NOMO-1 (cell line): ENCODE data around the gene ACSM2B.
"Not testable (repeated sequence)": the region's sequence is repeated elsewhere in the genome, so short reads cannot be mapped to it uniquely, and the experiment has no call there.

Experiments
- DNase-seq, 2 experiments: peaks; one replicate each; lab custom pipeline; 2025; ENCODE audit not compliant: unreplicated experiment in 2 of 2; lab: John Stamatoyannopoulos, UW

Gene ACSM2B

DNA sequence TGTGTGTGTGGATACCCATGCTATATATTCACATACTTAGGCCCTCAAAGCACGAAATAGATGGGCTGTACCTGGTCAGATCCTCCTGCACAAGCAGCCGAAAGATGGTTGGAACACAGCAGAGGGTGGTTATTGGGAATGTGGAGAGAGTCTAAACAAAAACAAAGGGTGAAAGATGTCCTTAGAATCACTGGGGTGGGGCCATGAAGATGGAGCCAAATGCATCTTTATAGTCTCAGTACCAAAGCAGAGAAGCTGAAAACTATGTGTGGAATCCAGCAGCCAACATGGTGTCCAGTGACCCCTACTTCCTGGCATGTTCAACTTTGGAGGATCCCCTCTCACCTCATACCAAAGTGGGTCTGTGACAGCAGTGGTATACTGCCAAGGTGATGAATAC, 19.5 kb upstream of the ACSM2B start:
- DNase-seq: not testable (repeated sequence)

GRCh38 chr16:20595068-20595467, 18.9 kb upstream of the ACSM2B start:
- DNase-seq: not testable (repeated sequence)

DNA sequence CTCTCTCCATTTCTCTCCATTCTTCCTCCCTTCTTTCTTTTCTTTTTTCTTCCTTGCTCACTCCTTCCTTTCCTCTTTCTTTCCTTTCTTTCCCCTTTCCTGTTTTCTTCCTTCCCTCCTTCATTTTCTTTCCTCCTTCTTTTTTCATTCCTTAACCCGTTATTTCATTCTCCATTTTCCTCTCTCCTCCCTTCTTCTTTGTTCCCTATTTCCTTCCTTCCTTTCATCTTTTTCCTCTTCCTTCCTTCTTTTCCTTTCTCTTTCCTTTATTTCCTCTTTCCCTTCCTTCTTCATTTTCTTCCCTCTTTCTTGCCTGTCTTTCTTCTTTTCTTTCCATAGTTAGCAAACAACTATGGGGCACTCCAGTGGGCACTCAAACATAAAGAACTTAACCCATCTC, 16.6 kb upstream of the ACSM2B start:
- not testable (repeated sequence) for DNase-seq

GRCh38 chr16:20589486-20589885, 13.3 kb upstream of the ACSM2B start:
- DNase-seq: not testable (repeated sequence)

- DNase-seq: not testable (repeated sequence)
Observed at GRCh38 chr16:20587645-20588074, 11.5 kb upstream of the ACSM2B start.

DNA sequence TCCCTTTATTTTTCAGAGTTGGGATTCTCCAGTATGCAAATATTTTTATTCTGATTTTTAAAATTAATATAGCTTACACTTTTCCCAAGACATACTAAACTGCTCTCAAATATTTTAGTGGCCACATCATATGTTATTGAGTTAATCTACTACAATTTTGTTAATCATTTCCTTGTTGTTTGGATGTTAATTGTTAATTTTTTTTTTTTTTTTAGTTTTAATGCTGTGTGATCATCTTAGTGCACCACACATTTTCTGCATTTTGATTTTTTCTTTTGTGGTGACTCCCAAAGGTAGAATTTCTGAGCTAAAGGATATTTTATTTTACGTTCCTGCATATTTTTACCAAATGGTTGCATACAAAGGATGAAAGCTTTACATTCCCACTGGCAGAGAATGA, 10.5 kb upstream of the ACSM2B start:
- not testable (repeated sequence) for DNase-seq

DNA sequence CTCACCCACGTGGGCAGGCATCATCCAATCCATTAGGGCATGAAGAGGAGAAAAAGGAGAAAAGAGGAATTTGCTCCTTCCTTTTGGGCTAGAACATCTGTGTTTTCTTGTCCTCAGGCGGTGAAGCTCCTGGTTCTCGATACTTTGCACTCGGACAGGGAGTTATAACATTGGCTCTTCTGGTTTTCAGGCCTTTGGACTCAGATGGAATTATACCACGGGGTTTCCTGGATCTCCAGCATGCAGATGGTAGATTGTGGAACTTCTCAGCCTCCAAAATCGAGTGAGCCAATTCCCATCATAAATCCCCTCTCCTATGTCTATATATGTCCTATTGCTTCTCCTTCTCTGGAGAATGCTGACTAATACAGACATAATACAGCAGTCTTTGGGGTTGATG, 9.9 kb upstream of the ACSM2B start:
- not testable (repeated sequence) for DNase-seq

- not testable (repeated sequence) for DNase-seq
Observed at GRCh38 chr16:20580487-20581259, 4.5 kb upstream of the ACSM2B start.

DNA sequence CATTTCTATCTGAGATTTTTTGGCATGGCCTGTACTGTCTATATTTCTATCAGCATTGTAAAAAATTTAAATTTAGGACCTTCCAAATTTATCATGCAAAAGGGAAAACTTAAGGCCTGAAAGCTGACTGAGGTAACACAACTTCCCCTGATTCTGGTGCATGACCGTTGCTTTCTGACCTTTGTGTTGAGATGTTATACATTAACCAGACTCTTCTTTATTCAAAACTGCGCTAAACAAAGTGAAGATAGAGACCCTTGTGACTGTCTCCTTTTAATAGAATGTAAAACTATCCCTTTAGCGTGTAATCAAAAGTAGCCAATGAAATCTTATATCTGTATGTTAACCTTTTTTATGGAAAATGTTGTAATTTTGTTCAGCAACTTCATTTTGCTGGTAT, 1.9 kb upstream of the ACSM2B start:
- DNase-seq: not testable (repeated sequence)

DNA sequence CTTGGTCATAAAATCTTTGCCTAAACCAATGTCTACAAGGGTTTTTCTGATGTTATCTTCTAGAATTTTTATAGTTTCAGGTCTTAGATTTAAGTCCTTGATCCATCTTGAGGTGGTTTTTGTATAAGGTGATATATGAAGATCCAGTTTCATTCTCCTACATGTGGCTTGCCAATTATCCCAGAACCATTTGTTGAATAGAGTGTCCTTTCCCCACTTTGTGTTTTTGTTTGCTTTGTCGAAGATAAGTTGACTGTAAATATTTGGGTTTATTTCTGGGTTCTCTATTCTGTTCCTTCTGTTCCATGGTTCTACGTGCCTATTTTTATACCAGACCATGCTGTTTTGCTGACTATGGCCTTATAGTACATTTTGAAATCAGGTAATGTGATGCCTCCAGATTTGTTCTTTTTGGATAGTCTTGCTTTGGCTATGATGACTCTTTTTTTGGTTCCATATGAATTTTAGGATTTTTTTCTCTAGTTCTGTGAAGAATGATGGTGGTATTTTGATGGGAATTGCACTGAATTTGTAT, 7.0 kb downstream of the ACSM2B start:
- not testable (repeated sequence) for DNase-seq

GRCh38 chr16:20568404-20568803, 7.8 kb downstream of the ACSM2B start:
- DNase-seq: no peak

- no peak for DNase-seq
Observed at GRCh38 chr16:20566864-20567263, 9.3 kb downstream of the ACSM2B start.

DNA sequence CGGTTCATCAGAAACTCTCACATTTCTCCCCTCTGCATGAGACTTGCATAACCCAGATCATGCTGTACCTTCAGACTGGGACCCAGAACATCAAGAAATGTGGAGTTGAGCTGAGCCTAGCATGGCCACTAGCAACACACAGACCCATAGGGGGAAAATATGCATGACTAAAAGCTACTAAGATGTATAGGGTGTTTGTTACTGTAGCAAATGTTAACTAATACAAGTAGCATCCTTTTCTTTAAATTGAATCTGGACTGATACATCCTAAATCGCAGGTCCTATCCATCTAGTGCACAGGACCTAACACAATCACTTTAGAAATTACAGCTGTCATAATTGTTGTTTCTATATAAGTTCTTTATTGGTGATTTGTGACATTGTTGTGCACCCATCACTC, 10.8 kb downstream of the ACSM2B start:
- DNase-seq: not testable (repeated sequence)

DNA sequence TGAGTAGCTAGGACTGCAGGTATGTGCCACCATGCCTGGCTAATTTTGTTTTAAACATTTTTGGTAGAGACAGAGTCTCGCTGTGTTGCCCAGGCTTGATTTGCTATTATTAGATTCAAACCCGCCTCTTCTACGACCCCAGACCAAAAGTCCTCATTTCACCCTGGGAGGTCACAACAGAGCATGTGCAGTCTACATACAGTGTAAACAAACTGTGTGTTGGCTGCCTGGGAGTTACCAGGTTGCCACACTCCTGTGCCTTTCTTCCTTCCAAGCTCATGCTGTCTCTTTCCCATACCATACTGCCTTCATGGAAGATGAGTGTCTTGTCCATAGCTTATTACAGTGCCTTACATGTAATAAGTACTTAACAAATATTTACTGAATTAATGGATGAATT, 11.9 kb downstream of the ACSM2B start:
- not testable (repeated sequence) for DNase-seq

GRCh38 chr16:20555628-20556027, 20.5 kb downstream of the ACSM2B start:
- DNase-seq: not testable (repeated sequence)

GRCh38 chr16:20554689-20555088, 21.5 kb downstream of the ACSM2B start:
- DNase-seq: not testable (repeated sequence)

- DNase-seq: not testable (repeated sequence)
Observed at GRCh38 chr16:20553493-20553892, 22.7 kb downstream of the ACSM2B start.

DNA sequence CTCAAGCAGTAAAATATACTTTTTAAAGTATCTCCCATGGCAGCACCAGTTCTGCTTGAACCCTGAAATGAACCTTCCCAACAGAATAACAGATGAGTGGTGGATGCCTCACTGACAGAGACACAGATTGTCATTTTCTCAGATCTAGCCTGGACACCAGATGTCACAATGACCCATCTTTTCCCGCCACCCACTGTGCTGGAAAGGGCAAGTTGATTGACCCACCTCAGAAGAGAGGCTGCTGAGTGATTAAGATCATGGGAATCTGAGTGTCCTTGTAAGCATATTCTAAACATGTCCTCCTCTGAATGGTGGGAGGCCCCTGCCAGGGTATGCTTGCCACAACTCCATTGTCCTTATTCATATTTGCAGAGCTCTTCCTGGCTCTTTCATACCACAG, 29.2 kb downstream of the ACSM2B start:
- not testable (repeated sequence) for DNase-seq

GRCh38 chr16:20546278-20546853, 29.8 kb downstream of the ACSM2B start:
- not testable (repeated sequence) for DNase-seq

GRCh38 chr16:20540603-20541316, 35.4 kb downstream of the ACSM2B start:
- DNase-seq: not testable (repeated sequence)

DNA sequence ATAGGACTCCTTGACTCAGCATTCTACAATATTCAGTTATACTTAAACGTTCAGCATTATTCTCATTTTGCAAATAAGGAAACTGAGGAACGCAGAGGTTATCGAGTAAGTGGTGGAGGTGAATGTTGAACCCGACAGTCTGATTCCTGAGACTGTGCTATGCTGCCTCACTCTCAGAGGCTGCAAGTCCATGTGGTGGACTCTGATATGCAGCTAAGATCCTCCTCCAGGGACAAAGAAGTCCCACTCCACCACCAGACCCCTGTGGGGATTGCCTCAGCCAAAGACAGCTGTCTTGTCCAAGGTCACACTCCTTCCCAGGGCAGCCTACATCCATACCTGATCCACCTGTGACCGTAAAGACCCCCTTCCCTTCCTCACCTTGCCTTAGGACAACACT, 37.5 kb downstream of the ACSM2B start:
- no peak for DNase-seq
